GM18502 (cell line): ENCODE results near the gene KLF9.
"Not testable (repeated sequence)": the region's sequence is repeated elsewhere in the genome, so short reads cannot be mapped to it uniquely, and the experiment has no call there.

Experiments
- ATAC-seq: cut with Tn5 transposase; IDR thresholded peaks from one replicate; pipeline ENCODE4 v1.9.1; 2021; ENCODE audit warnings: mild to moderate bottlenecking; ENCODE audit not compliant: unreplicated experiment, poor library complexity

Gene KLF9

DNA sequence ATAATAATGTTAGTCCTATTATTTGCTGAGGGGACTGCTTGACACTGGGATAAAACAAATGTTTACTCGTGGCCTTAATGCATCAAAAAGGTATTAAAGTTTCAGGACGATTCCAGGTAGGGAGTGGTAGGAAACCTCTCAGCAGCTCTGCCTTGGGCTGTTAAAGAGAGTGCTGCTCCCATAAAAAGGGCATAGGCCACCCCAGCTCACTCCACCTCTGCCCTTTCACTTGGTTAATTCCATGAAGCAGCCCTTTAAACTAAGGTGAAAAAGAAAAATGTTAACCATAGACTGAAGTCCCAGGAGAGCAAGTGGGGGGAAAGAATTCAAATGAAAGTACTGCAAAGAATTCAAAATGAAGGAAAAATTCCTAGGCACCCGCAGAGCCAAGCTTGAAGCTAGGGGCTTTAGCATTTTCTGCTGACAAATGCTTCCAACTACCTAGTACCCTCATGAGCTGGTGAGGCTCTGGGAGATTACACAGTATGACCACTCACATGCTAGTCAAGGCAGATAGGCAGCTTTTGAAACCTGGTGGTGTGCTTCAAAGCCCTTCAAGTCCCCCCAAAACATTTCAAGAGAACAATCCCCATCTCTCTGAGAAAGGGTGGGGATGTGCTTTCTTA lies 8.5 kb downstream of the KLF9 start:
- ATAC-seq: peak; percentile 36

DNA sequence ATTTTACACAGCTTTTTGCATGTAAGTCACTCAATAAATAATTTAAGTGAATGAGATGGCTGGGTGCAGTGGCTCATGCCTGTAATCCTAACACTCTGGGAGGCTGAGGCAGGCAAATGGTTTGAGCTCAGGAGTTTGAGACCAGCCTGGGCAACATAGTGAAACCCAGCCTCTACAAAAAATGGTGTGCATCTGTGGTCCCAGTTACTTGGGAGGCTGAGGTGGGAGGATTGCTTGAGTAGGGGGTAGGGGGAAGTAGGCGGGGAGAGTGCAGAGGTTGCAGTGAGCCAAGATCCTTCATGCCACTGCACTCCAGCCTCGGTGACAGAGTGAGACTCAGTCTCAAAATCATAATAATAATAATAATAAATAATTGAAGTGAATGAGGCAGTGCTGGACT lies 10.2 kb downstream of the KLF9 start:
- no peak for ATAC-seq

DNA sequence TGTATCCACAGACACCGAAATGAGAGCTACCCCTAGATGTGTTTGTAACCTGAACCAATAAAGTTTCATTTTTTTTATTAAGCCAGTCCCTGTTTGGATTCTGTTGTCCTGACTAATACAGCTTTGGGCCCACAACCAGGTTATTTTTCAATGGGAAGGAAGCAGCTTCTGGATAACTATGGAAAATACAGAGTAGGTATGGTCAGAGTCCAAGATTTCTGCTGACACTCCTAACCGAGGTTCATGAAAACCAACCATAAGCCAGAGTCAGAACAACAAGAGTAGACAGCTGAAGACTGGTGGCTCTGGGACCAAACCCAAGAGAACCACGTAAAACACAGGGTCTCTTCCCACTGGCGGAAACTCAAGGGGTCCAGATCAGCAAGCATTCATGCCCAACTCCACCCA lies 10.8 kb downstream of the KLF9 start:
- ATAC-seq: no peak

DNA sequence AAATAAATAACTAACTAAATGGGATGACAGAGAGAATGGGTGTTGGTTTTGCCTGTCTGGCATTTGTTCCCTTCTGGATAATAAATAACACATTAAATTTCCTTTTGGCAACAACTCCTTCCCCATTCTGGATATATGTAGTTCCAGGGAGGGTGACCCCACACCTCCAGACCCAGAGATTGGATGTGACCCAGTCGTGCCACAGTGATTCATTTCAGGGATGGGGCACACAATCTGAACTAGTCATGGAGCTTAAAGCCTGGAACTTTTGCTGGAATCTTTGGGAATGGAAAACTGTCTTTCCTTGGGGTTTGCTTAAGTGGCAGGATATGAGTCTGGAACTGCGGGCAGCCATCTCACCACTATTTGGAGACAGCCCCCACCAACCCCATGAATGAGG lies 11.3 kb downstream of the KLF9 start:
- ATAC-seq: no peak

DNA sequence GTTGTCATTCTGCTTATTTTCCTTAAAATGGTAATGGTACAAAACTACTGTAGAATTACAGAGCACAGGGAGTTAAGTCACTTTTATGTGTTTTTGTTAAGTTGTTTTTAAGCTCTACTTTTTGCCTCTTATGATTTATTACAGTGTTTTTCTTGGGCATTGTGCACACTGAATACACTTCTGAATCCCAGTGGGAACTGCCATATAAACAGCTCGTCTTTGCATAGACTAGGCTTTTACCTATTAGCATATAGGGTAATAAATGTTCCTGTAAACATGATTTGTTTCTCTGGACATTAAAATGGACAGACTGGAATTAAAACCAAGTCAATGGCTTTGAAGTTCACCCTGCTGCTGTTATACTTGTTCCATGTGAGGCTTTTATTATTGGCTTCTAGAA lies 12.2 kb downstream of the KLF9 start:
- no peak for ATAC-seq

DNA sequence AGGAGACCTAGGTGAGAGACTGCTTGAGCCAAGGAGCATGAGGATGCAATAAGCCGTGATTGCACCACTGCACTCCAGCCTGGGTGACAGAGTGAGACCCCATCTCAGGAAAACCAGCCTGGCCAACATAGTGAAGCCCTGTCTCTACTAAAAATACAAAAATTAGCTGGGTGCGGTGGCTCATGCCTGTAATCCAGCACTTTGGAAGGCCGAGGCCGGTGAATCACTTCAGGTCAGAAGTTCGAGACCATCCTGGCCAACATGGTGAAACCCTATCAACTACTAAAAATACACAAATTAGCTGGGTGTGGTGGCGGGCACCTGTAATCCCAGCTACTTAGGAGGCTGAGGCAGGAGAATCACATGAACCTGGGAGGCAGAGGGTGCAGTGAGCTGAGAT lies 13.2 kb downstream of the KLF9 start:
- not testable (repeated sequence) for ATAC-seq

DNA sequence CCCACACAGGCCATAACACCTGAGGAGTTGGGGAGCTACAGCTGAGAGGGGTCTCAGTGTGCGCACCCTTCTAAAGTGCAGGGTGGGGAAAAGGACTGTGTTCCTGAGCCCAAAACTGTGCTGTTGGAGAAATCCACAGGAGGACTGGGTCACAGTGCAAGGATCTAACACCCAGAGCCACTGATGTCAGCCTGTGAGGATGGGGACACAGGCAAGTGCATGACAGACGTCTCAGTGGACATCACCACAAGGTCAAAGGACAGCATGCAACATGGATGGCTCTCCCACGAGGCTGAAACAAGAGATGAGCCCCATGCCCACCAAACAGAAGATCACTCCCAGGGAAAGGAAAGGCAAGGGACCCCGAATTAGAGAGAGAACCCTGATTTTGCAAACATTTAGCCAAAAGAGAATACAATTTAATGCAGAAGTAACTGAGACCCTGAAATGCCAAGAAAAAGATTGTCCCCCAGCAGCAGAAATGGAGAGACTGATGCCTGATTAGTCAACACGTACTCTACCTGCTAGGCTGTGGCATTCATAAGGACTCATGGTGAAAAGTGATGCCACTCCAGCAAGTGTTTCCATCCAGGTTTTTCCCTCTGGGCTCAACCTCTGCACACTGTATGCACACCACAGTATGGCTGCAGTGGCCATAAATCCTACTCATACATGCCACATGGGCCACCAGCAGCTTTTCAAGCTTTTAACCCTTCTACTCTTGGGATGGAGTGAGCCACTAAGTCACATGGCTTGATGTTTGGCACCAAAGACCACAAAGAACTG lies 14.2 kb downstream of the KLF9 start:
- ATAC-seq: no peak

DNA sequence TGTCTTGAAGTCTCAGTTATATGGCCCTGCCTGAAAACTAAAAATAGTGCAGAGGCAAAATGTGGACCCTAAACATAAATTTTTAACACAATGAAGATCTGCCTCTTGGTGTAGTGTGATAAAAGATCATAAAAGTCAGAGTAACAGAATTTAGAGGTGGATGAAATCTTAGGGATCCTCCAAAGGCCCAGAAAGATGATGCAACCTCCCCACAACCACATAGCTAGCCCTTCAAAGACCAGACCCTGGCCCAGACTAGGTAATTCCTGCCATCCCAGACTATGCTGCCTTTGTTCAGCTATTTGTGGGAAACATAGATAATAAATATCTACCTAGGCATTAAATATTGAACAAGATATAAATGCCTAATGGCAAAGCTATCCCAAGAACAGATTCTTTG lies 15.3 kb downstream of the KLF9 start:
- no peak for ATAC-seq

DNA sequence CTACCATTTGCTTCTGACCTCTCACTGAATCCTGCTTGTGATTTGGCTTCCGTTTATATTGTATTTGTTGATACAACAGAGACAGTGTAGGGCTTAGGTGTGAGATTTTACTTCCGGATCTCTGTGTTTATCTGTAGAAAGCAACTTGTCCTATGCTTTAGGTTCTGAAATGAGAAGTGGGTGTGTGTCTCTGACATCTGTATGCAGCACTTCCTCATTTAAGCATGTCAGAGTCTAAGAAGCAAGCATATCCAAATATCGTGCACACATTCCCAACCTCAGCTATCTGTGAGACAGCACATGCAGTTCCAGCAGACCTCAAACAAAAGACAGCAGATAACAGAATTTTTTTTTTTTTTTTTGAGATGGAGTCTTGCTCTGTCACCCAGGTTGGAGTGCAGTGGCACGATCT lies 16.3 kb downstream of the KLF9 start:
- peak; percentile 99 for ATAC-seq

DNA sequence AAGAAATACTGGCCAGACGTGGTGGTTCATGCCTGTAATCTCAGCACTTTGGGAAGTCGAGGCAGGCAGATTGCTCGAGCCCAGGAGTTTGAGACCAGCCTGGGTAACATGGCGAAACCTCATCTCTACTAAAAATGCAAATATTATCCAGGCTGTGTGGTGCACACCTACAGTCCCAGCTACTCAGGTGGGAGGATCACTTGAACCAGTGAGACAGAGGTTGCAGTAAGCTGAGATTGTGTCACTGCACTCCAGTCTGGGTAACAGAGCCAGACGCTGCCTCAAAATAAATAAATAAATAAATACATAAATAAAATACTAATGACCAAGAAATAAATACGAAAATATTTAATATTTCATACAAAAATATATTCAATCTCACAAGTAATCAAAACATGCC lies 18.8 kb downstream of the KLF9 start:
- no peak for ATAC-seq

DNA sequence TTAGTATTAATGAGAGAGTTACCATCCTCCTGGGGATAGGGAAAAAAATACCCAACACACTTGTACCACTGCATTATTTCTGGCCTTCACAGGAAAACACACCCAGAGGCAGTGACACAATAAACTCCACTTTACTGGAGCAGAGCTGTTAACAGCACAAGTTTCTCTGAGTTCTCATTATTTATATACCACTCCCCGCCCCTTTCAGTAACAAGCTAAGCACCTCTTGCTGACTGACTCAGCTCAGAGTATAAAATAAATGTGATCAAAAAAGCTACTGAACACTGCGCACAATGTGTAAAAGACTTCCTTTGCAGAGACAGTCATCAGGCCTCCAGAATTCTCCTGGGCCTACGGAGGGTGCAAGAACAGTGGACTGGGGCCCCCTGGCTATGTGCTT lies 21.6 kb downstream of the KLF9 start:
- no peak for ATAC-seq

DNA sequence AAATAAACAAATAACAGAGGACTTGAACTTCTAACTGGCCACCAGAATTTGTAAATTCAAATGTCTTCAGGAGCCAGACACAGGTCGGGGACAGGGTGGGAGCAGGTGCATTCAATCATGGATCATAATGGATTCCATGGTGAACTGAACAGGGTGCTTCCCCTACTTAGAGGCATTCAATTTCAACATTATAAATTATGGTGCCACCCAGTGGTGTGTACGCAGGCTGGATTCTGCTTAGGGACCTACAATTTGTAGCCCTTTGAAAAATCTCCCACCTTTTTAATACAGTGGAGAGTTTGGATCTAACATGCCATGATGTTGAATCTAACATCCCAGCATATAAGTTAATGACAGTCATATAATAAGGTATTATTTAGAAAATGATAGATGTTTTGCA lies 22.3 kb downstream of the KLF9 start:
- no peak for ATAC-seq

DNA sequence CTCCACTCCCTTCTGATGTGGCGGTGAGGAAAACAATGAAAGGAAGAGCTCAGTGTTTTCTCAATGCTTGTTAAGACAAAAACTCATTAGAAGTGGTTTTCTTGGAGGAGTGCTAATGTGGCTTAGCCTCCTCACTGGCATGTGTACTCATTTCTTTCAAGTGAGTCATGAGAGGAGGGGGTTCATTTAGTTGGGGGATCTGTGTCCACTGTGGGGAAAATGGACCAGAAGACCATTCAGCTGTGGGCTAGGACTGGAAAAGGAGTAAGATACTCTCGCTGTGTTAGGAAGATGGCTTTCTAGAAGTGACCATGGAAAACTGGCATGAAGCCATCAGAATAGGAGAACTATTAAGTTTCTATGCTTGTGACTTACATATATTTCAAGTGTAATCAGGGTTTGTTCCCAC lies 23.5 kb downstream of the KLF9 start:
- ATAC-seq: no peak

DNA sequence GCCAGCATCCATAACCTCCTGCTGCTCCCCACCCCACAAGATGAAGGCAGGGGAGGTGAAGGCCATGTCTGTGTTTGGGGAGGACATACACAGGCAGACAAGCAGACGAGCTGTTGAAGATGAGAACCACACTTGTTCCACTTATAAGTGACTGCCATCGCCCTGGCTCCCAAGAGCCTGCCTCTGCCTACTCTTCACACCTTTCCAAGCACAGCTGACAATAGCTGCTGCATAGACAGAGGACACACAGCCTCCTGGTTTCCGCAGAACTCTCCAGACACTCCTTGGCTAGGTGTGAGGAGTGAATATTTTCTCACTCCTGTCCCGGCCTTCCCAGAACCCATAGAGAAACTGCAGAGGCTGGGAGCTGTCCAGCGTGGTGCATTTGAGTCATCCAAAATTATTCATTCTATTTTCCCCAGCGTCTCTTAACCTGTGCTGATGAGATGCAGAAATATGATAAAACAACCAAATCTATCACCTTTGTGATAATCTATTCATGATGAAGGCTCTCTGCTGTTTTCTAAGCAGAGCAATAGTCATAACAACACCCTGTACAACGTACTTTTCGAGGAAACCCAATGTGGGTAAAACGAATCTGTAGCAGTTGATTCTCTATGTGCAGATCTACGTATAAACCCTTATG lies 24.7 kb downstream of the KLF9 start:
- no peak for ATAC-seq

DNA sequence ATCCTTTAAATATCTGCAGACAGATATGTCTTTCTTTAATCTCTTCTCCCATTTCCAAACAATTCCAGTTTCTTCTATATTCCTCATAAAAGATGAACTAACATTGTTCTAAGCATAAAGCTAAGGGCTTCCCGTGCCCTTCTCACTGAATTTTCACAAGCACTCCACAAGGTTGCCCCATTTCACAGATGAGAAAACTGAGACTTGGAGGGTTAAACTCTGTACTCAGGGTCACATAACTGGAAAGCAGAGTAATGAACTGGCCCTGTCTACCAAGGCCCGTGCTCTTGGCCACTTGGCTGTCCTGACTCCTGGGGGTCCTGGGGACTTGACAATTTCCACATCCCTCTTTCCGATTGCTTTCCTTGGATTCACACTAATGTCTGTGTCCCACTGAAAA lies 25.3 kb downstream of the KLF9 start:
- no peak for ATAC-seq

DNA sequence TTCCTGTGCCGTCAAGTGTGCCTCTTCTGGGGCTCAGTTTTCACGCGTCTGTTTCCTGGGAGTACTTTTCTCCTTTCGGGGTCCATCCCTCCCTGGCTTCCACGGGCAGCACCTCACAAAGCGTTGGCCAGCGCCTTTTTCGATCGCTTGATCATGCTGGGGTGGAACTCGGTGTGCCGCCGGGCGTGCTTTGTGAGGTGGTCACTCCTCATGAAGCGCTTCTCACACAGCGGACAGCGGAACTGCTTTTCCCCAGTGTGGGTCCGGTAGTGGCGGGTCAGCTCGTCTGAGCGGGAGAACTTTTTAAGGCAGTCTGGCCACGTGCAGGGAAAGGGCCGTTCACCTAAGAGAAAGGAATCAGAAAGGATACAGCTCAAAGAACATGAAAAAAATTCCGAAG lies 26.8 kb downstream of the KLF9 start:
- ATAC-seq: no peak

DNA sequence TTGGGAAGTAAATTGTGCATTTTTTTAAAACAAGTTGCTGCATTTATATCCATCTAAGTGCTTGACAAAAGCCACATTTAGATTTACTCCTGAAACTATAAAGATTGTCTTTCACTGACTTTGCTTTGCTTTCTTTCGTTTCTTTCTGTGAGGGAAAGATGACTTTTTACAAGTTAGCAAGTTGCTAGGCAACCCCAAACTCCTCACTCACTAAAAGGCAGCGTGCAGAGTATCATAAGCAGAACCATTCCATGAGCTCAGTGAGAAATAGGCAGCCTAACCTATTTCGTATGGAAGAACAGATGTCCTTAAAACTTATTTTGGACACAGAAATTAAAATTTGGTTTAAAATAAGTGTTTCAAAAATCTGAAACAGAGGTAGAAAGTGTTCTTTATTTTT lies 29.0 kb downstream of the KLF9 start:
- no peak for ATAC-seq

DNA sequence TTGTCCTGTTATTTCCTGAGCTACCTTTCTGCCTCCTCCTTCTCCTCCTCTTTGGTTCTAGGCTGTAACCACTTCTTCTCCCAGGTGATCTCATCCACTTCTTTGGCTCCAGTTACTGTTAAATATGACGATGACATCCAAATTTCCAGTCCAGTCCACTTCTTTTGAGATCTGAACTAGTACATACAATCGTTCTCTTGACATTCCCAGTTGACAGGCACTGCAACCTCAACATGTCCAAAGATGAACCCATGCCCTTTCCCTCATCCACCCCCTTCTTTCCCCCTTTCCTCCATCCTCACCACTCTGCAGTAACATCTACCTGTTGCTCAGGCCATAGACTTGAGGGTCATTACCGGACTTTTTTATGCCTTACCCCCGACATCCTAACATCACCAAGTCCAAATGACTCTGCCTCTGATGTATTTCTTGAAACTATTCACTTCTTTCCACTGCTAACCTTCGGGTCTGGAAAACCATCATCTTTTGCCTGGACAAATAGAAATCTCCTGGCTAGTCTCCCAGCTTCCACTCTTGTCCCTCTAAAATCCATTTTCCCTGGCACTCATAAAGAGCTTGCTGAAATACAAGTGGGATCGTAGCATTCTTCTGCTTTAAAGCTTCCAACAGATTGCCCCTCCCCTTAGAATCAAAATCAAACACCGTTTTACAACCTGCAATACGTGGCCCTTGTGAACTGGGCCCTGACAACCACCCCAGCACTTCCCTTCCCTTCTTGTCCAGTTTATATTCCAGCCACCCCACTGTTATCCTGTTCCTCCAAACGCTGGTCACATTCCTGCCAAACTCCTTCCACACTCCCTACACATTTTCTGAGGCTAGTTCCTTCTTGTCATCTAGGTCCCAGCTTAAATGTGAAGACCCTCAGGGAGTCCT lies 31.5 kb downstream of the KLF9 start:
- no peak for ATAC-seq

DNA sequence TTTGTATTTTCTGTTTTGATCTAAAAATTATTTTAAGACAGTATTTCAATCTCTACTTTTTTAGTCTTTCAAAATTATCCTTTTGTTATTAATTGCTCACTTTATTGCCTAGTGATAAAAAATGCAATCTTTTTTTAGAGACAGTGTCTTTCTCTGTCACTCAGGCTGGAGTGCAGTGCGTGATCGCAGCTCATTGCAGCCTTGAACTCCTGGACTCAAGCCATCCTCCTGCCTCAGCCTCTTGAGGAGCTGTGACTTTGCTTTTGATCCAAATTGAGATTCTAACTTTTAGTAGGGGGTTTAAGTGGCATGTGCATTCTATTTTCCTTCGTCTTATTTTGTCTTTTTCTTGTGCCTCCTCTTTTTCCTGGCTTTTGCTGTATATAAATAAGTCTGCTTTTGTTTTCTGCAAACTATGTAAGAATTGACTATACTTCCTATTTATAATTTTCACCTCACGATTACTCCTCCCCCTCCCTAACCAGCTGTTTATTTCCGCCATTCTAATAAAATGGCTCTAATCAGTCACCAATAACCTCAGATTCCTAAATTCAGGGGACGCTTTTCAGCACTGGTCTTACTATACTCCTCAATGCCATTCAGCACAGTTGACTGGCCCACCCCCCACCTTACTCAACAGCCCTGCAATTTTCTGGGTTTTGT lies 32.3 kb downstream of the KLF9 start:
- no peak for ATAC-seq

DNA sequence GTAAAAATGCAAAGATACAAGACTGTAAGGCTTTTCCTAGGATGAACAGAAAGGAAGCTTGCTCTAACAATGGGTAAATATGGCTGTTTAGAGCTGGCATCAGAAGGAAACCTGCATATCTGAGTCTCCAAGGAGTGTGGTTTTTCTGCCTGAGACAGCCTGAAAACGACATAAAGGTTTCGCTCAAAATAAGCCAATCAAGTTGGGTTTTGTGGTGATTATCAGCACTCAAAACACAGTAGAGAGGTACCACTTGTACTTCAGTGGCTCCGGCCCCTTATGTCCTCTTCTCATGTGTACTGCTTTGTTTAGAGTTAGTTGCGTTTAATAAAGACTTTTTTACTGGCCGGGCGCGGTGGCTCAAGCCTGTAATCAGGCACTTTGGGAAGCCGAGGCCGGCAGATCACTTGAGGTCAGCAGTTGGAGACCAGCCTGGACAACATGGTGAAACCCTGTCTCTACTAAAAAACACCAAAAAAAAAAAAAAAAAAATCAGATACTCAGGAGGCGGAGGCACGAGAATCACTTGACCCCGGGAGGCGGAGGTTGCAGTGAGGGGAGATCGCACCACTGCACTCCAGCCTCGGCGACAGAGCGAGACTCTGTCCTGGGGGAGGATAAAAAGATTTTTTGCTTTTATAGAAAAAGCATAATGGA lies 39.4 kb downstream of the KLF9 start:
- no peak for ATAC-seq
